HG03025 (cell line): ENCODE data around the gene DYNLT5.
"Not testable (repeated sequence)": the region's sequence is repeated elsewhere in the genome, so short reads cannot be mapped to it uniquely, and the experiment has no call there.

ENCODE experiments used
- ATAC-seq: cut with Tn5 transposase; IDR thresholded peaks from one replicate; pipeline ENCODE4 v1.9.1; 2021; ENCODE audit warnings: mild to moderate bottlenecking, moderate library complexity; ENCODE audit not compliant: unreplicated experiment, low FRiP score

DYNLT5 gene

GRCh38 chr1:66752000-66752592 is at the start of gene DYNLT5:
TSS of gene DYNLT5 (plus strand) at chr1:66752459. CDS start at chr1:66754659, 2,200 bp downstream.
- ATAC-seq, result no peak

- ATAC-seq, result no peak
Observed at GRCh38 chr1:66704177-66704875, 47.9 kb upstream of the DYNLT5 start.

- ATAC-seq, result no peak
Observed at GRCh38 chr1:66705110-66705509, 47.1 kb upstream of the DYNLT5 start.

GRCh38 chr1:66711420-66711819 is 40.8 kb upstream of the DYNLT5 start:
- ATAC-seq, result no peak

GRCh38 chr1:66712839-66713238 is 39.4 kb upstream of the DYNLT5 start:
- no peak for ATAC-seq

GRCh38 chr1:66723985-66724384 is 28.3 kb upstream of the DYNLT5 start:
- ATAC-seq, result no peak

GRCh38 chr1:66725885-66726665 is 26.2 kb upstream of the DYNLT5 start:
- ATAC-seq, result peak; percentile 69

GRCh38 chr1:66728021-66728420 is 24.2 kb upstream of the DYNLT5 start:
- ATAC-seq, result no peak

- ATAC-seq, result not testable (repeated sequence)
Observed at GRCh38 chr1:66728716-66729115, 23.5 kb upstream of the DYNLT5 start.

- ATAC-seq, result no peak
Observed at GRCh38 chr1:66729119-66729518, 23.1 kb upstream of the DYNLT5 start.

GRCh38 chr1:66729523-66729922 is 22.7 kb upstream of the DYNLT5 start:
- ATAC-seq, result no peak

GRCh38 chr1:66730462-66730861 is 21.8 kb upstream of the DYNLT5 start:
- ATAC-seq, result no peak

- ATAC-seq, result no peak
Observed at GRCh38 chr1:66731170-66731865, 20.9 kb upstream of the DYNLT5 start.

- ATAC-seq, result no peak
Observed at GRCh38 chr1:66732407-66733166, 19.7 kb upstream of the DYNLT5 start.

GRCh38 chr1:66733348-66734017 is 18.8 kb upstream of the DYNLT5 start:
- ATAC-seq, result no peak

GRCh38 chr1:66734531-66734930 is 17.7 kb upstream of the DYNLT5 start:
- ATAC-seq, result not testable (repeated sequence)

GRCh38 chr1:66737836-66738235 is 14.4 kb upstream of the DYNLT5 start:
- no peak for ATAC-seq

- ATAC-seq, result no peak
Observed at GRCh38 chr1:66739401-66740157, 12.7 kb upstream of the DYNLT5 start.

- ATAC-seq, result no peak
Observed at GRCh38 chr1:66745451-66745850, 6.8 kb upstream of the DYNLT5 start.
